HepG2 (cell line): ENCODE results near the gene EGFL8. TPM values are rescaled to one million over a fixed set of nuclear protein-coding genes. Genes with fewer than 3 reads are reported as not detected.

Experiments used
- ARID2 ChIP-seq: sonication (generic); formaldehyde crosslinking; IDR thresholded peaks from 2 replicates; pipeline ENCODE4 v1.8.1; 2022; ENCODE audit warnings: mild to moderate bottlenecking, missing genetic modification reagents, borderline replicate concordance
- CBX2 ChIP-seq, 2 experiments: fragments of 200-600 bp in 1 of 2; sonication (generic); formaldehyde crosslinking in 1 of 2; IDR thresholded peaks; 2 replicates each; pipeline versions ENCODE4 v1.7.0 to v1.8.1; 2018 to 2022; ENCODE audit warnings: low read depth in 2 of 2, low read length in 1 of 2, mild to moderate bottlenecking in 1 of 2, missing genetic modification reagents in 1 of 2
- EZH2 ChIP-seq: conservative IDR thresholded peaks from 2 replicates; pipeline ENCODE4 v1.6.1; 2012; ENCODE audit warnings: mild to moderate bottlenecking, low read depth, low read length, moderate library complexity
- FOXP1 ChIP-seq, 2 experiments: fragments of 450-650 bp in 1 of 2; IDR thresholded peaks; 2 replicates each; pipeline ENCODE4 v1.6.1; 2017 to 2018; ENCODE audit warnings: antibody characterized with exemption in 1 of 2
- ISL2 ChIP-seq: sonication (generic); formaldehyde crosslinking; IDR thresholded peaks from 2 replicates; pipeline ENCODE4 v1.5.0; 2020; ENCODE audit warnings: missing genetic modification reagents
- KAT7 ChIP-seq: IDR thresholded peaks from 2 replicates; pipeline ENCODE4 v1.6.1; 2018; ENCODE audit warnings: borderline replicate concordance, missing compliant biosample characterization
- KMT2B ChIP-seq: IDR thresholded peaks from 2 replicates; pipeline ENCODE4 v1.6.1; 2016; ENCODE audit warnings: missing genetic modification reagents, missing compliant biosample characterization
- MAZ ChIP-seq, 2 experiments: sonication (generic) in 1 of 2; formaldehyde crosslinking in 1 of 2; IDR thresholded peaks; 2 replicates each; pipeline versions ENCODE4 v1.5.0 to v1.6.1; 2012 to 2020; ENCODE audit warnings: low read depth in 2 of 2, mild to moderate bottlenecking in 2 of 2, borderline replicate concordance in 1 of 2, improper control_type of control experiment in 1 of 2, low read length in 1 of 2, missing genetic modification reagents in 1 of 2, moderate library complexity in 1 of 2
- PCBP2 ChIP-seq: fragments of 200-400 bp; formaldehyde crosslinking; optimal IDR thresholded peaks from 2 replicates; pipeline ENCODE3; 2018; ENCODE audit warnings: low read length, low read depth; ENCODE audit not compliant: poor library complexity, severe bottlenecking
- SETDB1 ChIP-seq: sonication (generic); formaldehyde crosslinking; IDR thresholded peaks from 2 replicates; pipeline ENCODE4 v1.5.1; 2020; ENCODE audit warnings: missing genetic modification reagents, mild to moderate bottlenecking, borderline replicate concordance
- ZBTB38 ChIP-seq: sonication (generic); formaldehyde crosslinking; IDR thresholded peaks from 2 replicates; pipeline ENCODE4 v1.5.1; 2020; ENCODE audit warnings: mild to moderate bottlenecking, missing genetic modification reagents
- ZNF34 ChIP-seq: sonication (generic); formaldehyde crosslinking; IDR thresholded peaks from 2 replicates; pipeline ENCODE4 v1.4.0; 2020; ENCODE audit warnings: mild to moderate bottlenecking, missing genetic modification reagents, borderline replicate concordance
- ZNF605 ChIP-seq: sonication (generic); formaldehyde crosslinking; IDR thresholded peaks from 2 replicates; pipeline ENCODE4 v1.8.0; 2022; ENCODE audit warnings: mild to moderate bottlenecking, missing genetic modification reagents
- polyA plus RNA-seq, 8 experiments: library from polyadenylated mRNA; depleted of rRNA in 3 of 8; stranded (reverse) in 7 of 8; unstranded in 1 of 8; fragments of >200 nt; fragmentation: Illumina TruSeq in 4 of 8; extraction: Trizol in 4 of 8; gene quantifications; 2 replicates each; pipeline versions ENCODE4 v1.2.1 to v1.2.3, GENCODE V29; 2011 to 2016; ENCODE audit warnings: low read depth in 4 of 8, missing spikeins in 1 of 8, mixed read lengths in 1 of 8; ENCODE audit not compliant: insufficient read depth in 1 of 8
- total RNA-seq, 5 experiments: library from RNA; depleted of rRNA; stranded (reverse); fragments of >200 nt; fragmentation: Illumina TruSeq; extraction: Trizol; gene quantifications; 2 replicates each; pipeline ENCODE4 v1.2.3, GENCODE V29; 2016; ENCODE audit warnings: low read depth in 1 of 5
- TF ChIP-seq, protein P1 (sequence below): sonication (generic); formaldehyde crosslinking; IDR thresholded peaks from 2 replicates; pipeline ENCODE4 v1.4.0; 2020; ENCODE audit warnings: missing genetic modification reagents, mild to moderate bottlenecking, borderline replicate concordance

EGFL8 gene
- total and polyA plus RNA-seq, 2 of the 13 experiments (the other 11 are each of a cell fraction or from before 2014, with no cell fraction given) = 10.0 to 11.5 TPM

DNA sequence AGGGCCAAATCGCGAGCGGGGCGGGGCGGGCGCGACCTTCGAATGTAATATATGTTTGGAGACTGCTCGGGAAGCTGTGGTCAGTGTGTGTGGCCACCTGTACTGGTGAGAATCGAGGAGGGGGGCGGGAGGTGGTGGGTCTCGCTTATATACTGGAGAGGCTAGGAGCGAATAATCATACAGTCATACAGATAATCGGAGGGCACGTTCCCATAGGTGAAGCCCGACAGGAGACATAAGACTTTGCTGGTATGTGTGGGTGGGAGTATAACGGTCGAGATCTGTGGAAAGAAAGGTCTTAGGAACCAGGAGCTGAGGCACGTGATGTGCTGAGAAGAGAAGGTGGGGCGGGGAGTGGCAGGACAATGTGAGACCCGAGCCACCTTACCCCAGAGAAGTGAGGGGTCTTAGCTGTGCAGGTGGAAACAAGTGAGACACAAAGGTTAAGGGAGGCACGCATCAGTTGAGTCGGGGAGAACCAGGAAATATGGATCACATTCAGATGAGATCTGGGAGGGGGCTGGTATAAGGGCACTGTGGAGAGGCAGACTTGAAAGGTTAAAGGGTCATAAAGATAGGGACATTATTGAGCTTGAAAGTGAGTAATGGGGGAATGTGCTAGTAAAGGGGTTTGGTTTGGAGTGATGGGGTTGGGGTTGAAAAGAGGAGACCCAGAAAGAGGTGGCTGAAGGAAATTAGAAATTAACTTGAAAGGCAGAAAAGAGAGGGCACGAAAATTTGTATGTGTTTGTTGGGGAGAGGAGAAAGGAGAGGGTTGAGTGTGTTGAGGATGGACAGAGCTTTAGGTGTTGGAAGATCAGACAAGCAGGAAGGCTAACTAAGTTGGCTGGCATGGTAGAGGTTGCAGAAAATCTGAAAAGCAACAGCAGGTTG, 14.4 kb downstream of the EGFL8 start (continued):
- TF ChIP-seq MAZ (IDR thresholded peaks at IDR 0.05; ENCODE audit: borderline replicate concordance, low read depth, low read length) (no peak), MAZ (CRISPR knock-in tag; IDR thresholded peaks at IDR 0.05; ENCODE audit: low read depth) (no peak), ISL2 (no peak), CBX2 (IDR thresholded peaks at IDR 0.05; ENCODE audit: low read depth, low read length) (no peak), CBX2 (CRISPR knock-in tag; IDR thresholded peaks at IDR 0.05; ENCODE audit: low read depth) (no peak), ZNF605 (CRISPR knock-in tag) (0 out of 2 replicates have a peak, but pooled peaks have one; percentile 8), ZNF34 (no peak), KMT2B (CRISPR knock-in tag) (no peak), SETDB1 (no peak), EZH2 (no peak), ARID2 (CRISPR knock-in tag) (no peak), PCBP2 (no peak), ZBTB38 (CRISPR knock-in tag) (peak; percentile 15; the same call in 1 of the 2 replicates), FOXP1 (IDR thresholded peaks at IDR 0.05) (no peak), FOXP1 (CRISPR knock-in tag; IDR thresholded peaks at IDR 0.05) (no peak), KAT7 (CRISPR knock-in tag) (peak; percentile 48; the same call in 1 of the 2 replicates)
- TF ChIP-seq, protein P1, sequence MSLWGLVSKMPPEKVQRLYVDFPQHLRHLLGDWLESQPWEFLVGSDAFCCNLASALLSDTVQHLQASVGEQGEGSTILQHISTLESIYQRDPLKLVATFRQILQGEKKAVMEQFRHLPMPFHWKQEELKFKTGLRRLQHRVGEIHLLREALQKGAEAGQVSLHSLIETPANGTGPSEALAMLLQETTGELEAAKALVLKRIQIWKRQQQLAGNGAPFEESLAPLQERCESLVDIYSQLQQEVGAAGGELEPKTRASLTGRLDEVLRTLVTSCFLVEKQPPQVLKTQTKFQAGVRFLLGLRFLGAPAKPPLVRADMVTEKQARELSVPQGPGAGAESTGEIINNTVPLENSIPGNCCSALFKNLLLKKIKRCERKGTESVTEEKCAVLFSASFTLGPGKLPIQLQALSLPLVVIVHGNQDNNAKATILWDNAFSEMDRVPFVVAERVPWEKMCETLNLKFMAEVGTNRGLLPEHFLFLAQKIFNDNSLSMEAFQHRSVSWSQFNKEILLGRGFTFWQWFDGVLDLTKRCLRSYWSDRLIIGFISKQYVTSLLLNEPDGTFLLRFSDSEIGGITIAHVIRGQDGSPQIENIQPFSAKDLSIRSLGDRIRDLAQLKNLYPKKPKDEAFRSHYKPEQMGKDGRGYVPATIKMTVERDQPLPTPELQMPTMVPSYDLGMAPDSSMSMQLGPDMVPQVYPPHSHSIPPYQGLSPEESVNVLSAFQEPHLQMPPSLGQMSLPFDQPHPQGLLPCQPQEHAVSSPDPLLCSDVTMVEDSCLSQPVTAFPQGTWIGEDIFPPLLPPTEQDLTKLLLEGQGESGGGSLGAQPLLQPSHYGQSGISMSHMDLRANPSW (CRISPR knock-in tag) = no peak
